Measurements from ENCODE around the gene BSDC1.

- TF ChIP-seq POU2F2 (IDR thresholded peaks at IDR 0.05; ENCODE audit: low read depth, low read length), result peak; percentile 46; the same call in 1 of the 2 replicates
- peak; percentile 88 for TF ChIP-seq POLR2A (IDR thresholded peaks at IDR 0.05; ENCODE audit: low read depth, low read length)
- peak; percentile 93 for TF ChIP-seq POLR2AphosphoS5 (IDR thresholded peaks at IDR 0.05; ENCODE audit: low read depth, low read length)
- TF ChIP-seq TAF1 (IDR thresholded peaks at IDR 0.05; ENCODE audit: low read depth, low read length), result peak; percentile 80
- peak; percentile 60 for TF ChIP-seq PAX5 (IDR thresholded peaks at IDR 0.05; ENCODE audit: insufficient read depth, low read length, severe bottlenecking)
Observed at GRCh38 chr1:32335790-32336590, 58.3 kb downstream of the BSDC1 start, which contains the start of gene MARCKSL1.
